ENCODE measurements around the gene NCDN. TPM values are rescaled to one million over a fixed set of nuclear protein-coding genes. Genes with fewer than 3 reads are reported as not detected.

NCDN gene
- total RNA-seq, 2 donors from 2014 or later: 23.7 to 24.7 TPM

- Mint-ChIP-seq H3K27ac (no peak overlapping the region), H3K9me3 (no peaks in the 10 kb centered on the region), H3K4me1 (ENCODE audit: low read depth) (peaks cover 10% of the 10 kb centered on the region), H3K4me3 (no peak overlapping the region), H3K27me3 (ENCODE audit: low read depth) (no peaks in the 10 kb centered on the region), H3K36me3 (ENCODE audit: insufficient read depth in 2 of 2) (no peaks in the 10 kb centered on the region)
- ATAC-seq (replicated peaks in 1 of 2) (no peak), DNase-seq (no peak)
These were observed 36.6 kb downstream of the NCDN start for GRCh38 chr1:35594005-35594760.

GRCh38 chr1:35595684-35596083 lies 38.1 kb downstream of the NCDN start:
- H3K36me3 Mint-ChIP-seq (ENCODE audit: insufficient read depth in 2 of 2): peaks cover 3 to 4% of the 10 kb centered on the region in 2 donors
- DNase-seq: no peak
- ATAC-seq (replicated peaks in 1 of 2): no peak
- no peak overlapping the region for H3K27ac Mint-ChIP-seq
- no peaks in the 10 kb centered on the region for H3K27me3 Mint-ChIP-seq (ENCODE audit: low read depth)
- no peak overlapping the region for H3K4me3 Mint-ChIP-seq
- H3K9me3 Mint-ChIP-seq: no peaks in the 10 kb centered on the region
- peaks cover 10% of the 10 kb centered on the region for H3K4me1 Mint-ChIP-seq (ENCODE audit: low read depth)

- Mint-ChIP-seq H3K27ac (no peak overlapping the region), H3K36me3 (ENCODE audit: insufficient read depth in 2 of 2) (peaks cover 5 to 6% of the 10 kb centered on the region in 2 donors), H3K4me1 (ENCODE audit: low read depth) (peaks cover 7% of the 10 kb centered on the region), H3K27me3 (ENCODE audit: low read depth) (no peaks in the 10 kb centered on the region), H3K9me3 (no peaks in the 10 kb centered on the region), H3K4me3 (no peak overlapping the region)
- ATAC-seq (replicated peaks in 1 of 2) (no peak), DNase-seq (no peak)
These were observed 40.3 kb downstream of the NCDN start for GRCh38 chr1:35597870-35598269.

- Mint-ChIP-seq H3K4me3 (no peak overlapping the region), H3K27me3 (ENCODE audit: low read depth) (no peaks in the 10 kb centered on the region), H3K36me3 (ENCODE audit: insufficient read depth in 2 of 2) (peaks cover 8 to 13% of the 10 kb centered on the region in 2 donors), H3K27ac (no peak overlapping the region), H3K4me1 (ENCODE audit: low read depth) (no peaks in the 10 kb centered on the region), H3K9me3 (no peaks in the 10 kb centered on the region)
- no peak for ATAC-seq (replicated peaks in 1 of 2)
- DNase-seq: no peak
These were observed 41.3 kb downstream of the NCDN start for GRCh38 chr1:35598895-35599294.

GRCh38 chr1:35599411-35599810 lies 41.8 kb downstream of the NCDN start:
- H3K27ac Mint-ChIP-seq: peak overlapping the region; percentile 20
- H3K9me3 Mint-ChIP-seq: no peaks in the 10 kb centered on the region
- H3K27me3 Mint-ChIP-seq (ENCODE audit: low read depth): no peaks in the 10 kb centered on the region
- no peaks in the 10 kb centered on the region for H3K4me1 Mint-ChIP-seq (ENCODE audit: low read depth)
- H3K4me3 Mint-ChIP-seq: no peak overlapping the region
- ATAC-seq (replicated peaks in 1 of 2) (no peak), DNase-seq (no peak)
- peaks cover 8 to 13% of the 10 kb centered on the region in 2 donors for H3K36me3 Mint-ChIP-seq (ENCODE audit: insufficient read depth in 2 of 2)

- ATAC-seq (replicated peaks in 1 of 2) (no peak), DNase-seq (no peak)
- peaks cover 8 to 13% of the 10 kb centered on the region in 2 donors for H3K36me3 Mint-ChIP-seq (ENCODE audit: insufficient read depth in 2 of 2)
- H3K9me3 Mint-ChIP-seq: no peaks in the 10 kb centered on the region
- no peak overlapping the region for H3K27ac Mint-ChIP-seq
- H3K4me3 Mint-ChIP-seq: no peak overlapping the region
- H3K4me1 Mint-ChIP-seq (ENCODE audit: low read depth): no peaks in the 10 kb centered on the region
- no peaks in the 10 kb centered on the region for H3K27me3 Mint-ChIP-seq (ENCODE audit: low read depth)
These were observed 43.0 kb downstream of the NCDN start for GRCh38 chr1:35600593-35600992.

GRCh38 chr1:35603468-35603867 lies 45.9 kb downstream of the NCDN start:
- H3K4me1 Mint-ChIP-seq (ENCODE audit: low read depth): peaks cover 6% of the 10 kb centered on the region
- peaks cover 9 to 26% of the 10 kb centered on the region in 2 donors for H3K36me3 Mint-ChIP-seq (ENCODE audit: insufficient read depth in 2 of 2)
- DNase-seq: no peak
- H3K27ac Mint-ChIP-seq: no peak overlapping the region
- H3K4me3 Mint-ChIP-seq: no peak overlapping the region
- ATAC-seq (replicated peaks in 1 of 2): no peak
- H3K9me3 Mint-ChIP-seq: no peaks in the 10 kb centered on the region
- H3K27me3 Mint-ChIP-seq (ENCODE audit: low read depth): no peaks in the 10 kb centered on the region

GRCh38 chr1:35603941-35604340 lies 46.3 kb downstream of the NCDN start:
- Mint-ChIP-seq H3K4me3 (no peak overlapping the region), H3K36me3 (ENCODE audit: insufficient read depth in 2 of 2) (peaks cover 9 to 30% of the 10 kb centered on the region in 2 donors)

GRCh38 chr1:35605071-35605866 lies 47.7 kb downstream of the NCDN start:
- no peak for ATAC-seq (replicated peaks in 1 of 2)
- Mint-ChIP-seq H3K27ac (no peak overlapping the region), H3K4me1 (ENCODE audit: low read depth) (peaks cover 6% of the 10 kb centered on the region), H3K27me3 (ENCODE audit: low read depth) (no peaks in the 10 kb centered on the region), H3K36me3 (ENCODE audit: insufficient read depth in 2 of 2) (peaks cover 7 to 27% of the 10 kb centered on the region in 2 donors), H3K4me3 (no peak overlapping the region), H3K9me3 (no peaks in the 10 kb centered on the region)
- no peak for DNase-seq

More at GRCh38 chr1:35603941-35604340, 46.3 kb downstream of the NCDN start:
- DNase-seq (no peak), ATAC-seq (replicated peaks in 1 of 2) (no peak)
- peaks cover 6% of the 10 kb centered on the region for H3K4me1 Mint-ChIP-seq (ENCODE audit: low read depth)
- no peaks in the 10 kb centered on the region for H3K9me3 Mint-ChIP-seq
- H3K27ac Mint-ChIP-seq: no peak overlapping the region
- H3K27me3 Mint-ChIP-seq (ENCODE audit: low read depth): no peaks in the 10 kb centered on the region

GRCh38 chr1:35605867-35606182 lies 48.2 kb downstream of the NCDN start:
- Mint-ChIP-seq H3K4me1 (ENCODE audit: low read depth) (peaks cover 6% of the 10 kb centered on the region), H3K27me3 (ENCODE audit: low read depth) (no peaks in the 10 kb centered on the region), H3K36me3 (ENCODE audit: insufficient read depth in 2 of 2) (peaks cover 6 to 27% of the 10 kb centered on the region in 2 donors), H3K9me3 (no peaks in the 10 kb centered on the region), H3K27ac (no peak overlapping the region), H3K4me3 (no peak overlapping the region)
- no peak for DNase-seq
- no peak for ATAC-seq (replicated peaks in 1 of 2)

- Mint-ChIP-seq H3K4me3 (no peak overlapping the region), H3K36me3 (ENCODE audit: insufficient read depth in 2 of 2) (peaks cover under 1 to 19% of the 10 kb centered on the region in 2 donors), H3K9me3 (no peaks in the 10 kb centered on the region), H3K27me3 (ENCODE audit: low read depth) (no peaks in the 10 kb centered on the region), H3K4me1 (ENCODE audit: low read depth) (peaks cover 13% of the 10 kb centered on the region), H3K27ac (no peak overlapping the region)
- ATAC-seq (replicated peaks in 1 of 2): no peak
- DNase-seq: no peak
These were observed 54.1 kb downstream of the NCDN start for GRCh38 chr1:35611655-35612054.

GRCh38 chr1:35615440-35615839 lies 57.8 kb downstream of the NCDN start:
- H3K4me3 Mint-ChIP-seq: no peak overlapping the region
- H3K36me3 Mint-ChIP-seq (ENCODE audit: insufficient read depth in 2 of 2): peaks cover 1 to 10% of the 10 kb centered on the region in 2 donors
- H3K4me1 Mint-ChIP-seq (ENCODE audit: low read depth): peaks cover 10% of the 10 kb centered on the region
- no peak for ATAC-seq (replicated peaks in 1 of 2)
- H3K27me3 Mint-ChIP-seq (ENCODE audit: low read depth): no peaks in the 10 kb centered on the region
- H3K9me3 Mint-ChIP-seq: no peaks in the 10 kb centered on the region
- H3K27ac Mint-ChIP-seq: no peak overlapping the region
- no peak for DNase-seq

Measured in activated T-cell treated with anti-CD3 and anti-CD28 coated beads, Interleukin-2, amount 50 U/mL, for 72 hours (primary cell).